Right atrium auricular region (tissue), 2 donors: ENCODE results near the gene GSC2. TPM values are rescaled to one million over a fixed set of nuclear protein-coding genes. Genes with fewer than 3 reads are reported as not detected.

Experiments
- DNase-seq: peaks from one replicate; pipeline ENCODE4 v3.0.0-alpha.2; 2019; ENCODE audit warnings: low spot score
- H3K27ac ChIP-seq, 2 donors: fragments of 200-600 bp; sonication (generic); 1 replicate in 1 of 2; 2 replicates in 1 of 2; pipeline ENCODE4 v1.5.1; 2016 to 2019
- H3K27me3 ChIP-seq, 2 donors: fragments of 200-600 bp; sonication (generic); one replicate each; pipeline versions ENCODE4 v1.5.1 to v1.6.0; 2017 to 2019
- H3K36me3 ChIP-seq: fragments of 200-600 bp; sonication (generic); one replicate; pipeline ENCODE4 v1.5.1; 2016
- H3K4me1 ChIP-seq, 2 donors: fragments of 200-600 bp; sonication (generic); one replicate each; pipeline versions ENCODE4 v1.5.1 to v1.6.0; 2017 to 2019
- H3K4me3 ChIP-seq, 2 donors: fragments of 200-600 bp; sonication (generic); 1 replicate in 1 of 2; 2 replicates in 1 of 2; pipeline ENCODE4 v1.5.1; 2017 to 2019; ENCODE audit warnings: mild to moderate bottlenecking in 1 of 2, moderate library complexity in 1 of 2
- H3K9me3 ChIP-seq, 2 donors: fragments of 200-600 bp; sonication (generic); one replicate each; pipeline ENCODE4 v1.5.1; 2019
- total RNA-seq, 2 donors: library from RNA; depleted of rRNA; stranded (reverse); fragments of >200 nt; gene quantifications; one replicate each; pipeline ENCODE4 v1.1.0, GENCODE V29; 2016
- TF ChIP-seq, protein P1 (sequence below), 2 donors: fragments of 200-600 bp; sonication (generic); IDR thresholded peaks; one replicate each; pipeline ENCODE4 v1.5.1; 2019; ENCODE audit warnings: antibody characterized with exemption in 2 of 2

GSC2 gene
- total RNA-seq, 2 donors from 2014 or later: not detected

DNA sequence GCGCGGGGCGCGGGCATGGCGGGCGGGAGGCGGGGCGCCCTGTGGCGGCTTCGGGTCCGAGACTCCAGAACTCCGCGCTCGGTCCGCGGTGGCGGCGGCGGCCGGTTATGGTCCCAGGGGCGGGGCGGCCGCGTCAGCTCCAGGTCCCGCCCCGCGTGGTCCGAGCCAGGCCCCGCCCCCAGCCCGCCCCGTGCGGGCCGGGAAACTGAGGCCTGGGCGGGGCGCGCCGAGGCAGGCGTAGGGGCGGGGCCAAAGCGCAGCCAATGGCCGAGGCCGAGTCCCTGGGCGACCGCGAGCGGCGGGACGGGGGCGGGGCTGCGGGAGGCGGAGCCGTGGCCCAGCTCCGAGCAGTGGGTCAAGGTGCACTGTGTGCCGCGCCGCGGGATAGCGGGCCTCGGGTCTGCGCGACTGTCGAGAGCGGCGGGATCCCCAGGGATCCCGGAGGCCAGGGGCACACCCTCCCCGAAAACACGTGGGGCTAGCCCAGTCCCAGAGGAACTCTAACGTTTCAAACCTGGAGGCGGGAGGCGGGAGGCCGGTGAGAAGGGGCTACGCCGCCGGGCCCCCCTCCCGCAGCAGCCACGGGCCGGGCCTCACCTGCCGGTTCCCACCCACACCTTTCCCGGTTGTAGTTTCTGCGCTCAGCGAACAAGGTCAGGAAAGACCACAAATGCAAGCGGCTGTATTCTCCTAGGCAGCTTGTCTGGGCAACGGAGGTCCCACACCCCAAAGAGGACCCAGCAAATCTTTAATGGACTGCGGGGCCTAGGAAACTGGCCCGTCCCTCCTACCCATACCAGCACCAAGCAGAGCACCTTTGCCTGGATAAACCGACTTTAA is 28.8 kb upstream of the GSC2 start, which contains the start of gene SLC25A1:
Gene SLC25A1, minus strand, starts transcription at position 80 of the 840 bp plus-strand sequence. Its CDS starts 63 bp downstream, at position 17.
- peak within 1 kb of the TSS; percentile 59 to 71 for H3K4me3 ChIP-seq
- no peaks in the 10 kb centered on the region for H3K9me3 ChIP-seq
- no peaks in the 10 kb centered on the region for H3K27me3 ChIP-seq
- H3K4me1 ChIP-seq: peaks cover 0 to 50% of the 10 kb centered on the region in 2 donors
- TF ChIP-seq, protein P1, sequence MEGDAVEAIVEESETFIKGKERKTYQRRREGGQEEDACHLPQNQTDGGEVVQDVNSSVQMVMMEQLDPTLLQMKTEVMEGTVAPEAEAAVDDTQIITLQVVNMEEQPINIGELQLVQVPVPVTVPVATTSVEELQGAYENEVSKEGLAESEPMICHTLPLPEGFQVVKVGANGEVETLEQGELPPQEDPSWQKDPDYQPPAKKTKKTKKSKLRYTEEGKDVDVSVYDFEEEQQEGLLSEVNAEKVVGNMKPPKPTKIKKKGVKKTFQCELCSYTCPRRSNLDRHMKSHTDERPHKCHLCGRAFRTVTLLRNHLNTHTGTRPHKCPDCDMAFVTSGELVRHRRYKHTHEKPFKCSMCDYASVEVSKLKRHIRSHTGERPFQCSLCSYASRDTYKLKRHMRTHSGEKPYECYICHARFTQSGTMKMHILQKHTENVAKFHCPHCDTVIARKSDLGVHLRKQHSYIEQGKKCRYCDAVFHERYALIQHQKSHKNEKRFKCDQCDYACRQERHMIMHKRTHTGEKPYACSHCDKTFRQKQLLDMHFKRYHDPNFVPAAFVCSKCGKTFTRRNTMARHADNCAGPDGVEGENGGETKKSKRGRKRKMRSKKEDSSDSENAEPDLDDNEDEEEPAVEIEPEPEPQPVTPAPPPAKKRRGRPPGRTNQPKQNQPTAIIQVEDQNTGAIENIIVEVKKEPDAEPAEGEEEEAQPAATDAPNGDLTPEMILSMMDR (IDR thresholded peaks at IDR 0.05): no peak
- H3K27ac ChIP-seq: peak within 1 kb of the TSS; percentile 76 to 84
- peak; percentile 90 for DNase-seq
- H3K36me3 ChIP-seq: no peaks in the 10 kb centered on the region

DNA sequence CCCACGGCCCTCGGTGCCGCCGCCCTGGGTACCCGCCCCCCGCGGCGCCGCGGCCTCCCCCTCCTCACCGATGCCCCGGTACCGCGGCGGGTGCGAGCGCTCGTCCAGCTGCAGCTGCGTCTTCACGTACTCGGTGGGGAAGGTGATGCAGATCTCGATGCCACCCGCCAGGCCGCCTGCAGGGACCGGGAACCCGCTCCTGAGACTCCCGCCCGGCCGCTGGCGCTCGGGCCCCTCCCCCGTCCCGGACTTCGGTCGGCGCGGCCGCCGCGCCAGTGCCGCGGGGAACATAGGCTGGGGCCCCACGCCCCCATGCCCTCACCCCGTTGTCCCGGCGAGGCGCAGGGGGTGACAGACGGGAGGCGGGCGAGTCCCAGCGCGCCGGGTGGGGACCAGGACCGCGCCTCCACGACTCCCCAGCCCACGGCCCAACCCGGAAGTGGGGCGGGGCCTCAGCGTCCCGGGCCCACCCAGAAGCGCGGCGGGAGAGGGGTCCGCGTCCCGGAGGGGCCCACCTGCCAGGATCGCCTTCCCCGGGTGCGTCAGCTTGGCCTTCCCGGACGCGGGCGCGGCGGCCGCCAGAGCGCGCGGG is 28.1 kb upstream of the GSC2 start:
- peak overlapping the region; percentile 76 to 84 for H3K27ac ChIP-seq
- peaks cover 0 to 57% of the 10 kb centered on the region in 2 donors for H3K4me1 ChIP-seq
- no peaks in the 10 kb centered on the region for H3K9me3 ChIP-seq
- H3K36me3 ChIP-seq: no peaks in the 10 kb centered on the region
- peak overlapping the region; percentile 59 to 71 for H3K4me3 ChIP-seq
- no peaks in the 10 kb centered on the region for H3K27me3 ChIP-seq
- no peak for DNase-seq
- TF ChIP-seq, protein P1 (IDR thresholded peaks at IDR 0.05): no peak

GRCh38 chr22:19177164-19178064 is 27.3 kb upstream of the GSC2 start:
- Histone ChIP-seq H3K4me1 (peaks cover 0 to 64% of the 10 kb centered on the region in 2 donors), H3K36me3 (no peaks in the 10 kb centered on the region), H3K4me3 (peak overlapping the region; percentile 59 to 71), H3K27ac (peak overlapping the region; percentile 76 to 84), H3K27me3 (no peaks in the 10 kb centered on the region), H3K9me3 (no peaks in the 10 kb centered on the region)
- TF ChIP-seq, protein P1 (IDR thresholded peaks at IDR 0.05): no peak
- no peak for DNase-seq

GRCh38 chr22:19176732-19177131 is 26.6 kb upstream of the GSC2 start:
- Histone ChIP-seq H3K4me3 (no peak overlapping the region), H3K9me3 (no peaks in the 10 kb centered on the region), H3K4me1 (peaks cover 0 to 70% of the 10 kb centered on the region in 2 donors), H3K27ac (no peak overlapping the region), H3K27me3 (no peaks in the 10 kb centered on the region), H3K36me3 (no peaks in the 10 kb centered on the region)
- TF ChIP-seq, protein P1 (IDR thresholded peaks at IDR 0.05): no peak
- DNase-seq: no peak

DNA sequence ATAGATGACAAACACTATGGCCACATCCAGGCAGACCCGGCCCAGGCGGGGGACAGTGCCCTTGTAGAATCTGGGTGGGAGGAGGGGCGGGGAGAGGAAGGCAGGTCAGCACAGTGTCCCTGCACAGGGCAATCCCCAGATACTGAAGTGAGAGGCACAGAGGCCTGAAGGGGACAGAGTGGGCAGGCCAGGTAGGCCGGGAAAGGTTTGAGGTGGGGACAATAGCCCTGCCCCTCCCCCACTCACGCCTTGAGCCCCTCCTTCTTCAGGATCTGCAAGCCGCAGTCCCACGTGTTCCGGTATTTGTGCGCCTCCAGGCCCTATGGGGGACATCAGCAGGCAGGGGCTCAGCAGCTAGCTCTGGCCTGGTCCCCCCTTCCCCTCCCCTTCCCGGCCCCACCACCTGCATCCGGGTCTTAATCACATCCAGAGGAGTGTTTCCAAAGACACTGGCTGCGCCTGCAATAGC is 26.1 kb upstream of the GSC2 start:
- no peak for DNase-seq
- H3K4me3 ChIP-seq: no peak overlapping the region
- H3K27ac ChIP-seq: no peak overlapping the region
- H3K9me3 ChIP-seq: no peaks in the 10 kb centered on the region
- H3K27me3 ChIP-seq: no peaks in the 10 kb centered on the region
- TF ChIP-seq, protein P1 (IDR thresholded peaks at IDR 0.05): no peak
- peaks cover 0 to 70% of the 10 kb centered on the region in 2 donors for H3K4me1 ChIP-seq
- no peaks in the 10 kb centered on the region for H3K36me3 ChIP-seq
